ENCODE results near the gene MEX3B. TPM values are rescaled to one million over a fixed set of nuclear protein-coding genes. Genes with fewer than 3 reads are reported as not detected.

The MEX3B gene
- total RNA-seq, 4 donors from 2014 or later, result 0.22 to 0.57 (median 0.26) TPM; not detected in 1

DNA sequence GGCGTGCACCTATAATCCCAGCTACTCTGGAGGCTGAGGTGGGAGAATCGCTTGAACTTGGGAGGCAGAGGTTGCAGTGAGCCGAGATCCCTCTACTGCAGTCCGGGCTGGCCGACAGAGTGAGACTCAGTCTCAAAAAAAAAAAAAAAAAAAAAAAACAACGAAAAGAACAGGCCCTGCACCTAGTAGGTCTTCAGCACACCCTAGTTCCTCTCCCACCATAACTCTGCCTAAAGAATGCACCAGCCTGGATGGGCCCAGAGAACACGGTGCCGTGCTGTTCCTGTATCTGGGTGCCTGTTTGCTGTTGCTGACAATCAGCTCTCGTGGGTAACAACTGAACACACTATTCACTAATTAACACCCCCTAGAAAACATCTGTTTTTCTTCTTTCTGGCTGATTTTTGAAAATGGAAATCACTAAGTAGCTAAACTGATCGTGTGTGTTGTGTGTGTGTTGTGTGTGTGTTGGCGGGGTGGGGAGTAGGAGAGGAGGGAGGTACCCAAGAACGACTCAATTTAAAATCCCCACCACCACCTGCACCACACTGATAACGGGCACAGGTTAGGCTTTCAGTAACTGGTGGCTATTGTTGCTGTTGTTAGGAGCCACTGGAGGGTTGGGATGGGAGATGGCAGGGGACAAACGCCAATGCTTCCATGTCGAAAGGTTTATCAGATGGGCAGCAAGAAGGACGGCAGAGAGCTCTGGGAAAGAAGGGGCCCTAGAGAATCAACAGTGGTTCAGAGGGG lies 40.6 kb upstream of the MEX3B start:
- intact Hi-C loops (cut with DNase I), result no loop called here
- TF ChIP-seq CTCF (IDR thresholded peaks at IDR 0.05), result no peak
- no peak for TF ChIP-seq POLR2A (IDR thresholded peaks at IDR 0.05)
- Histone ChIP-seq H3K4me3 (no peak overlapping the region), H3K36me3 (no peaks in the 10 kb centered on the region), H3K27me3 (peaks cover 0 to 4% (median 0%) of the 10 kb centered on the region in 4 donors), H3K4me1 (no peaks in the 10 kb centered on the region), H3K9me3 (no peaks in the 10 kb centered on the region), H3K27ac (no peak overlapping the region)
- 82 to 83% methylated on average over 13 to 16 of the region's 16 CpGs for WGBS, 2 donors
- no peak for DNase-seq

GRCh38 chr15:82081914-82082762 lies 36.3 kb upstream of the MEX3B start:
- H3K27ac ChIP-seq, result no peak overlapping the region
- intact Hi-C loops (cut with DNase I), result no loop called here
- WGBS, 2 donors, result 40 to 68% methylated on average over 8 to 10 of the region's 14 CpGs
- peaks cover 0 to 24% (median 0%) of the 10 kb centered on the region in 4 donors for H3K27me3 ChIP-seq
- H3K9me3 ChIP-seq, result no peaks in the 10 kb centered on the region
- no peak overlapping the region for H3K4me3 ChIP-seq
- no peaks in the 10 kb centered on the region for H3K36me3 ChIP-seq
- TF ChIP-seq CTCF (IDR thresholded peaks at IDR 0.05), result no peak
- TF ChIP-seq POLR2A (IDR thresholded peaks at IDR 0.05), result no peak
- no peaks in the 10 kb centered on the region for H3K4me1 ChIP-seq
- no peak for DNase-seq

DNA sequence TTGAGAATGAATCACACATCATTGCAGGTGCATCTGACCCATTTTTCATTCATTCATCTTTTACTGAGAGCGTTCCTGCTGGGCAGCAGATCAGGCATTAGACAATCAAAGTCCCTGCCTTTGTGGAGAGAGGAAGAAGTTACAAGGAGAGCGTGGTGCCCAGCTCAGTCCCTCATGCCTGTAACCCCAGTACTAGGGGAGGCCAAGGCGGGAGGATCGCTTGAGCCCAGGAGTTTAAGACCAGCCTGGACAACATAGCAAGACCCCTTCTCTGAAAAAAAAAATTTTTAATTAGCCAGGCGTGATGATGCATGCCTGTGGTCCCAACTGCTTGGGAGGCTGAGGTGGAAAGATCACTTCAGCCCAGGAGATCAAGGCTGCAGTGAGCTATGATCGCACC lies 35.0 kb upstream of the MEX3B start:
- Histone ChIP-seq H3K4me3 (no peak overlapping the region), H3K4me1 (no peaks in the 10 kb centered on the region), H3K27me3 (peaks cover 0 to 34% (median 0%) of the 10 kb centered on the region in 4 donors), H3K36me3 (no peaks in the 10 kb centered on the region), H3K9me3 (no peaks in the 10 kb centered on the region), H3K27ac (no peak overlapping the region)
- intact Hi-C loops (cut with DNase I), result no loop called here
- WGBS, 2 donors, result 65% methylated on average over 2 of the region's 6 CpGs; no CpG with 5 or more reads in 1 of the 2 donors
- no peak for DNase-seq
- TF ChIP-seq POLR2A (IDR thresholded peaks at IDR 0.05) (no peak), CTCF (IDR thresholded peaks at IDR 0.05) (no peak)

DNA sequence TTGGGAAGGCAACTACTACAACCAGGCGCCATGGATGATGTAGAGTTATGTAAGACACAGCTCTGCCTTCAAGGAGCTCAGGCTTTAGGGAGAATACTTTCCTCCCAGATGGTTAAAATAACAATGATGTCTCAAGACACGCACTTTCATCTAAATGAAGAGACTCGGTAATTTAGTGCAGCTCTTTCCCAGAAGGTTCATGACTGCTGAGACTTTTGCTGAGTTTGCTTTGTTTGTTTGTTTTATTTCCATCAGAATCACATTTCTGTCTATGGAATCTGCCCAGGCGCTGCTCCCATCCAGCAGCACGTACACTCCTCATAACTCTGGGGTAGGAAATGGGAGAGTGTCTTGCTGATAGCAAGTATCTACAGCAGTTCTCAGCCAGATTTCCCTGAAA lies 33.9 kb upstream of the MEX3B start:
- no peaks in the 10 kb centered on the region for H3K4me1 ChIP-seq
- peaks cover 0 to 41% (median 0%) of the 10 kb centered on the region in 4 donors for H3K27me3 ChIP-seq
- H3K9me3 ChIP-seq, result no peaks in the 10 kb centered on the region
- 33 to 40% methylated on average over 5 of the region's 5 CpGs for WGBS, 2 donors
- TF ChIP-seq POLR2A (IDR thresholded peaks at IDR 0.05), result no peak
- no peak for TF ChIP-seq CTCF (IDR thresholded peaks at IDR 0.05)
- no peak for DNase-seq
- H3K27ac ChIP-seq, result no peak overlapping the region
- H3K4me3 ChIP-seq, result no peak overlapping the region
- intact Hi-C loops (cut with DNase I), result no loop called here
- H3K36me3 ChIP-seq, result no peaks in the 10 kb centered on the region

DNA sequence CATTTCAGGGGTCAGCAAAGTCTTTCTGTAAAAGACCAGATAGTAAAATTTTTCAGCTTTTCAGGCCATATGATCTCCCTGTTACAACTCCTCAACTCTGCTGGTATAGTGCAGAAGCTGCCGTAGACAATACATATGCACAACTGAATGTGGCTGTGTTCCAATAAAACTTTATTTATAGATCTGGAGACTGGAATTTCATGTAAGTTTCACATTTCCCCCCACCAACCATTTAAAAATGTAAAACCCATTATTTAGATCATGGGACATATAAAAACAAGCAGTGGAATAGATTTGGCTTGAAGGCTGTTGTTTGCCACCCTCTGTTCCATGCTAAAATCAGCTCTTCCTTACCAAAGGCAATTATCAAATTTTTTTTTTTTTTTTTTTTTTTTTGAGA lies 28.8 kb upstream of the MEX3B start:
- intact Hi-C loops (cut with DNase I), result no loop called here
- H3K27me3 ChIP-seq, result peaks cover 0 to 22% (median 0%) of the 10 kb centered on the region in 4 donors
- 84 to 87% methylated on average over 1 of the region's 1 CpG for WGBS, 2 donors
- TF ChIP-seq CTCF (IDR thresholded peaks at IDR 0.05), result no peak
- no peak for TF ChIP-seq POLR2A (IDR thresholded peaks at IDR 0.05)
- no peak overlapping the region for H3K27ac ChIP-seq
- H3K9me3 ChIP-seq, result no peaks in the 10 kb centered on the region
- no peaks in the 10 kb centered on the region for H3K4me1 ChIP-seq
- DNase-seq, result no peak
- no peak overlapping the region for H3K4me3 ChIP-seq
- H3K36me3 ChIP-seq, result no peaks in the 10 kb centered on the region

All from esophagus squamous epithelium (tissue), 5 donors.